MM.1S (cell line): Measurements from ENCODE around the gene CDK2.
"Not testable (repeated sequence)": the region's sequence is repeated elsewhere in the genome, so short reads cannot be mapped to it uniquely, and the experiment has no call there.

ENCODE experiments used
- CTCF ChIP-seq: fragments of 300-600 bp; sonication (generic); IDR thresholded peaks from 2 replicates; pipeline ENCODE4 v1.5.1; 2016; ENCODE audit warnings: antibody characterized with exemption, low read length, mixed read lengths
- EZH2 ChIP-seq: fragments of 300-600 bp; sonication (generic); optimal IDR thresholded peaks from 2 replicates; pipeline ENCODE3; 2017; ENCODE audit warnings: low read depth, mild to moderate bottlenecking, antibody characterized with exemption, low read length, mixed read lengths
- EZH2phosphoT487 ChIP-seq: fragments of 300-600 bp; sonication (generic); IDR thresholded peaks from 2 replicates; pipeline ENCODE4 v1.6.1; 2018; ENCODE audit warnings: antibody characterized with exemption, low read length

DNA sequence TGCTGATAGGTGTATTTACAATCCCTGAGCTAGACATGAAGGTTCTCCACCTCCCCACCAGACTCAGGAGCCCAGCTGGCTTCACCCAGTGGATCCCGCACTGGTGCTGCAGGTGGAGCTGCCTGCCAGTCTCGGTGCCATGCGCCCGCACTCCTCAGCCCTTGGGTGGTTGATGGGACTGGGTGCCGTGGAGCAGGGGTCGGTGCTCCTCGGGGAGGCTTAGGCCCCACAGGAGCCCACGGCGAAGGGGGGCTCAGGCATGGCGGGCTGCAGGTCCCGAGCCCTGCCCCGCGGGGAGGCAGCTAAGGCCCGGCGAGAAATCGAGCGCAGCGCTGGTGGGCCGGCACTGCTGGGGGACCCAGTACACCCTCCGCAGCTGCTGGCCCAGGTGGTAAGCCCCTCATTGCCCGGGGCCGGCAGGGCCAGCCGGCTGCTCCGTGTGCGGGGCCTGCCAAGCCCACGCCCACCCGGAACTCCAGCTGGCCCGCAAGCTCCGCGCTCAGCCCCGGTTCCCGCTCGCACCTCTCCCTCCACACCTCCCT is 33.4 kb downstream of the CDK2 start:
- not testable (repeated sequence) for TF ChIP-seq EZH2, CTCF, EZH2phosphoT487
